BLaER1 treated with 17β-estradiol and CSF1 and Interleukin-3, amounts not matched to agents 10 nM and 100 nM (cell line): ENCODE results near the gene APMAP.
A peak's percentile ranks its signal among the peaks of the same experiment; 100 is the strongest.

ENCODE experiments used
- H3K27ac ChIP-seq, 11 experiments: shearing (Covaris generic); formaldehyde crosslinking; 2 replicates each; pipeline ENCODE4 v1.8.1; 2022
- H3K27me3 ChIP-seq, 11 experiments: shearing (Covaris generic); formaldehyde crosslinking; 2 replicates each; pipeline ENCODE4 v1.8.1; 2022
- H3K36me3 ChIP-seq, 11 experiments: shearing (Covaris generic); formaldehyde crosslinking; 2 replicates each; pipeline ENCODE4 v1.8.1; 2022
- H3K4me1 ChIP-seq, 10 experiments: shearing (Covaris generic); formaldehyde crosslinking; 2 replicates each; pipeline ENCODE4 v1.8.1; 2022
- H3K4me2 ChIP-seq, 11 experiments: shearing (Covaris generic); formaldehyde crosslinking; 2 replicates each; pipeline ENCODE4 v1.8.1; 2022
- H3K4me3 ChIP-seq, 10 experiments: shearing (Covaris generic); formaldehyde crosslinking; 2 replicates each; pipeline ENCODE4 v1.8.1; 2022
- H3K9ac ChIP-seq, 11 experiments: shearing (Covaris generic); formaldehyde crosslinking; 2 replicates each; pipeline ENCODE4 v1.8.1; 2022
- H3K9me3 ChIP-seq, 11 experiments: shearing (Covaris generic); formaldehyde crosslinking; replicated peaks in 1 of 11; 2 replicates each; pipeline ENCODE4 v1.8.1; 2022
- H4K20me1 ChIP-seq, 11 experiments: shearing (Covaris generic); formaldehyde crosslinking; 2 replicates each; pipeline ENCODE4 v1.8.1; 2022
- Cebpa-rat ChIP-seq, 11 experiments: shearing (Covaris generic); IDR thresholded peaks; 2 replicates each; pipeline ENCODE4 v1.8.1; 2022

Gene APMAP

DNA sequence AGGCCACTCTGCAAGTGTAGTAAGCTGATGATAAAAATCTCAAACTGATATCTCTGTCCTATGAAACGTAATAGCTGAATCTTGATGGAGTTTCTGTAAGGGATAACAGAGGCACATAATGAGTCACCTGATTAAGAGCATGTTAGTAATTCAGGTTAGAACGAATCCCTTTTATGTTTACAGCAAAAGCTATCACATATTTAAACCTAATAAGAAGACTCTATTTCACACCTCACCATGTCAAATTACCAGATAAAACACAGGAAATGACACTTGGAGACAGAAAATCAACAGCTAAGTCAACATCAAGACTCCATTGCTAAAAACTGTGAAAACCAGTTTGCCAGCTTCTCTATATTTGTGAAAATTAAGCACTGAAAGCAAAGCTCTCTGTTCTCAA is 31.7 kb downstream of the APMAP start:
- no peaks in the 10 kb centered on the region for H3K9me3 ChIP-seq
- H4K20me1 ChIP-seq = peaks cover 0 to 66% (median 17%) of the 10 kb centered on the region in 11 experiments; a peak in 12 of 22 replicates
- H3K4me2 ChIP-seq = no peak overlapping the region
- no peaks in the 10 kb centered on the region for H3K27me3 ChIP-seq
- H3K36me3 ChIP-seq = peaks cover 85 to 97% (median 88%) of the 10 kb centered on the region in 11 experiments
- no peak overlapping the region for H3K9ac ChIP-seq
- H3K4me3 ChIP-seq = no peak overlapping the region
- H3K4me1 ChIP-seq = peaks cover 8 to 14% (median 9%) of the 10 kb centered on the region in 10 experiments
- H3K27ac ChIP-seq = no peak overlapping the region
- no peak for TF ChIP-seq Cebpa-rat (IDR thresholded peaks at IDR 0.05)

- H3K4me2 ChIP-seq = no peak overlapping the region
- no peak for TF ChIP-seq Cebpa-rat (IDR thresholded peaks at IDR 0.05)
- no peaks in the 10 kb centered on the region for H3K27me3 ChIP-seq
- peaks cover 0 to 63% (median 18%) of the 10 kb centered on the region in 11 experiments; a peak in 12 of 22 replicates for H4K20me1 ChIP-seq
- peaks cover 13 to 19% (median 14%) of the 10 kb centered on the region in 10 experiments for H3K4me1 ChIP-seq
- no peak overlapping the region for H3K27ac ChIP-seq
- H3K9ac ChIP-seq = no peak overlapping the region; a peak in 1 of 22 replicates
- no peak overlapping the region for H3K4me3 ChIP-seq
- peaks cover 80 to 95% (median 83%) of the 10 kb centered on the region in 11 experiments for H3K36me3 ChIP-seq
- H3K9me3 ChIP-seq = no peaks in the 10 kb centered on the region
These were observed 32.2 kb downstream of the APMAP start for GRCh38 chr20:24960302-24960801.

DNA sequence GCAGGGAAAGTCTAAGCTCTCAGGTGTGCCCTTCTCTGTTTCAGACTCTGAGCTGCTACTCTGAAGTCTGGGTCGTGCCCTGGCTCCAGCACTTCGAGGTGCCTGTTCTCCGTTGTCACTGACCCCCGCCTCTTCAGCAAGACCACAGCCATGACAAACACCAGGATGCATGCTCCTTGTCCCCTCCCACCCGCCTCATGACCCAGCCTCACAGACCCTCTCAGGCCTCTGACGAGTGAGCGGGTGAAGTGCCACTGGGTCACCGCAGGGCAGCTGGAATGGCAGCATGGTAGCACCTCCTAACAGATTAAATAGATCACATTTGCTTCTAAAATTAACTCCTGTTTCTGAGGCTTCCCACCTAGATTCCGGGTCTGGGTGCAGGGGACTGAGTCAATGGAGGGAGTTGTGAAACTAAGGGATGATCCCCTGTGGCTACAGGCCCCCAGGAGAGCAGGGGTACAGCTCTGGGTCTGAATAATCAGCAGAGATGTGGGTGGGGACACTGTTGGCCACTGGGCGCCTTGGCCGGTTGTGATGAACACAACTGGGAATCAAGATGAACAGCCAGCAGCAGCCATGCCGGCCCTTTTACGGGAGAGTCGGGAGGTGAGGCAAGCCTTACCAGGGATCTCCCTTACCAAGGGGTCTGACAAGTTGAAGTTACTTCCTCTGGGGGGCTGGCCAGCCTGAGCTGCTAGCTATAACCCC is 32.8 kb downstream of the APMAP start:
- Histone ChIP-seq H3K9me3 (no peaks in the 10 kb centered on the region), H3K4me2 (no peak overlapping the region), H3K4me3 (no peak overlapping the region), H3K27me3 (no peaks in the 10 kb centered on the region), H4K20me1 (peaks cover 0 to 57% (median 18%) of the 10 kb centered on the region in 11 experiments; a peak in 11 of 22 replicates), H3K27ac (no peak overlapping the region; a peak in 1 of 22 replicates), H3K9ac (no peak overlapping the region), H3K36me3 (peaks cover 74 to 89% (median 77%) of the 10 kb centered on the region in 11 experiments), H3K4me1 (peaks cover 19 to 25% (median 20%) of the 10 kb centered on the region in 10 experiments)
- TF ChIP-seq Cebpa-rat (IDR thresholded peaks at IDR 0.05) = no peak

GRCh38 chr20:24958506-24959385 is 33.8 kb downstream of the APMAP start:
- Histone ChIP-seq H3K36me3 (peaks cover 65 to 81% (median 70%) of the 10 kb centered on the region in 11 experiments), H3K4me1 (peaks cover 28 to 35% (median 30%) of the 10 kb centered on the region in 10 experiments)

GRCh38 chr20:24957326-24958016 is 35.1 kb downstream of the APMAP start:
- no peak for TF ChIP-seq Cebpa-rat (IDR thresholded peaks at IDR 0.05)
- Histone ChIP-seq H3K27me3 (no peaks in the 10 kb centered on the region), H3K4me2 (no peak overlapping the region), H4K20me1 (peaks cover 0 to 47% (median 18%) of the 10 kb centered on the region in 11 experiments; a peak in 10 of 22 replicates), H3K27ac (0 out of 22 replicates have a peak overlapping the region, but pooled peaks of 1 of the 11 experiments have one; percentile 27), H3K4me1 (peaks cover 41 to 48% (median 42%) of the 10 kb centered on the region in 10 experiments), H3K36me3 (peaks cover 52 to 79% (median 57%) of the 10 kb centered on the region in 11 experiments), H3K9me3 (no peaks in the 10 kb centered on the region), H3K9ac (no peak overlapping the region), H3K4me3 (no peak overlapping the region)

More at GRCh38 chr20:24958506-24959385, 33.8 kb downstream of the APMAP start:
- Histone ChIP-seq H3K27me3 (no peaks in the 10 kb centered on the region), H3K27ac (peak overlapping the region in 1 of 11 experiments; percentile 2; a peak in 1 of 22 replicates), H4K20me1 (peaks cover 0 to 53% (median 18%) of the 10 kb centered on the region in 11 experiments; a peak in 11 of 22 replicates), H3K9me3 (no peaks in the 10 kb centered on the region), H3K4me3 (no peak overlapping the region), H3K9ac (no peak overlapping the region), H3K4me2 (no peak overlapping the region)
- TF ChIP-seq Cebpa-rat (IDR thresholded peaks at IDR 0.05) = no peak

GRCh38 chr20:24956001-24956841 is 36.3 kb downstream of the APMAP start:
- Histone ChIP-seq H4K20me1 (peaks cover 0 to 47% (median 18%) of the 10 kb centered on the region in 11 experiments; a peak in 10 of 22 replicates), H3K9ac (peak overlapping the region in 2 of 11 experiments; percentile 4 to 19; a peak in 4 of 22 replicates), H3K4me1 (peaks cover 53 to 61% (median 55%) of the 10 kb centered on the region in 10 experiments), H3K27ac (peak overlapping the region in 6 of 11 experiments; percentile 32 to 96 (median 91); a peak in 12 of 22 replicates), H3K27me3 (no peaks in the 10 kb centered on the region), H3K4me3 (no peak overlapping the region), H3K9me3 (no peaks in the 10 kb centered on the region), H3K36me3 (peaks cover 40 to 69% (median 45%) of the 10 kb centered on the region in 11 experiments), H3K4me2 (peak overlapping the region; percentile 77 to 100 (median 99); a peak in 21 of 22 replicates)
- no peak for TF ChIP-seq Cebpa-rat (IDR thresholded peaks at IDR 0.05)

- H3K27me3 ChIP-seq = no peaks in the 10 kb centered on the region
- no peaks in the 10 kb centered on the region for H3K9me3 ChIP-seq
- peak overlapping the region in 9 of 11 experiments; percentile 18 to 91 (median 41); a peak in 12 of 22 replicates for H3K9ac ChIP-seq
- no peak overlapping the region for H3K4me3 ChIP-seq
- peak overlapping the region; percentile 13 to 97 (median 87); a peak in 18 of 22 replicates for H3K27ac ChIP-seq
- H4K20me1 ChIP-seq = peaks cover 0 to 38% (median 11%) of the 10 kb centered on the region in 11 experiments; a peak in 9 of 22 replicates
- H3K36me3 ChIP-seq = peaks cover 28 to 58% (median 33%) of the 10 kb centered on the region in 11 experiments
- peaks cover 65 to 68% (median 67%) of the 10 kb centered on the region in 10 experiments for H3K4me1 ChIP-seq
- TF ChIP-seq Cebpa-rat (IDR thresholded peaks at IDR 0.05) = no peak
- peak overlapping the region; percentile 77 to 100 (median 99) for H3K4me2 ChIP-seq
These were observed 37.5 kb downstream of the APMAP start for GRCh38 chr20:24955045-24955444.
